PFSK-1 (cell line): Measurements from ENCODE around the gene HSD17B3.

Experiments used
- POLR2AphosphoS5 ChIP-seq: IDR thresholded peaks from 2 replicates; pipeline ENCODE4 v1.6.1; 2012; ENCODE audit warnings: low read depth, mild to moderate bottlenecking, control low read depth, low read length, moderate library complexity
- SIN3A ChIP-seq: IDR thresholded peaks from 2 replicates; pipeline ENCODE4 v1.6.1; 2012; ENCODE audit warnings: mild to moderate bottlenecking, low read length, moderate library complexity, borderline replicate concordance; ENCODE audit not compliant: insufficient read depth
- TAF1 ChIP-seq: IDR thresholded peaks from 2 replicates; pipeline ENCODE4 v1.6.1; 2012; ENCODE audit warnings: low read length, control low read depth, borderline replicate concordance; ENCODE audit not compliant: insufficient read depth

GRCh38 chr9:96201140-96201539 lies 100.8 kb downstream of the HSD17B3 start:
- no peak for TF ChIP-seq POLR2AphosphoS5
- no peak for TF ChIP-seq TAF1
- no peak for TF ChIP-seq SIN3A
